Measurements from ENCODE around the gene ADAMTS9. TPM values are rescaled to one million over a fixed set of nuclear protein-coding genes. Genes with fewer than 3 reads are reported as not detected.

ADAMTS9 gene
- total and polyA plus RNA-seq, 5 experiments from 2014 or later: not detected

GRCh38 chr3:64677961-64678716 lies 9.7 kb downstream of the ADAMTS9 start:
- ATAC-seq (no peak), DNase-seq (no peak)
- Mint-ChIP-seq H3K4me1 (no peaks in the 10 kb centered on the region), H3K4me3 (no peak overlapping the region), H3K27ac (no peak overlapping the region), H3K36me3 (no peaks in the 10 kb centered on the region), H3K27me3 (peaks cover 0 to 3% (median 2%) of the 10 kb centered on the region in 5 donors), H3K9me3 (peaks cover 0 to 9% (median 0%) of the 10 kb centered on the region in 9 donors)
- POLR2A ChIA-PET: no interaction called here

- ATAC-seq: no peak
- Mint-ChIP-seq H3K27me3 (no peaks in the 10 kb centered on the region), H3K27ac (no peak overlapping the region), H3K36me3 (no peaks in the 10 kb centered on the region), H3K9me3 (peaks cover 0 to 9% (median 0%) of the 10 kb centered on the region in 9 donors), H3K4me1 (no peaks in the 10 kb centered on the region), H3K4me3 (no peak overlapping the region)
- POLR2A ChIA-PET: no interaction called here
- DNase-seq: no peak
Observed at GRCh38 chr3:64676831-64677230, 11.0 kb downstream of the ADAMTS9 start.

- Mint-ChIP-seq H3K27me3 (no peaks in the 10 kb centered on the region), H3K27ac (no peak overlapping the region), H3K4me1 (no peaks in the 10 kb centered on the region), H3K4me3 (no peak overlapping the region), H3K36me3 (no peaks in the 10 kb centered on the region), H3K9me3 (peaks cover 0 to 9% (median 0%) of the 10 kb centered on the region in 9 donors)
- ATAC-seq (no peak), DNase-seq (no peak)
- POLR2A ChIA-PET: no interaction called here
Observed at GRCh38 chr3:64675687-64676247, 12.0 kb downstream of the ADAMTS9 start.

- POLR2A ChIA-PET: no interaction called here
- H3K27me3 Mint-ChIP-seq: no peaks in the 10 kb centered on the region
- no peak for ATAC-seq
- no peaks in the 10 kb centered on the region for H3K4me1 Mint-ChIP-seq
- peaks cover 0 to 9% (median 0%) of the 10 kb centered on the region in 9 donors for H3K9me3 Mint-ChIP-seq
- no peak overlapping the region for H3K4me3 Mint-ChIP-seq
- H3K27ac Mint-ChIP-seq: no peak overlapping the region
- DNase-seq: no peak
- no peaks in the 10 kb centered on the region for H3K36me3 Mint-ChIP-seq
Observed at GRCh38 chr3:64674591-64675076, 13.2 kb downstream of the ADAMTS9 start.

GRCh38 chr3:64673159-64673715 lies 14.6 kb downstream of the ADAMTS9 start:
- POLR2A ChIA-PET: no interaction called here
- H3K4me1 Mint-ChIP-seq: no peaks in the 10 kb centered on the region
- H3K4me3 Mint-ChIP-seq: no peak overlapping the region
- ATAC-seq (no peak), DNase-seq (no peak)
- H3K27ac Mint-ChIP-seq: no peak overlapping the region
- no peaks in the 10 kb centered on the region for H3K36me3 Mint-ChIP-seq
- H3K9me3 Mint-ChIP-seq: peaks cover 0 to 9% (median 0%) of the 10 kb centered on the region in 9 donors
- H3K27me3 Mint-ChIP-seq: peaks cover 0 to 2% (median 0%) of the 10 kb centered on the region in 5 donors

- POLR2A ChIA-PET: no interaction called here
- no peaks in the 10 kb centered on the region for H3K36me3 Mint-ChIP-seq
Observed at GRCh38 chr3:64668582-64669510, 19.0 kb downstream of the ADAMTS9 start.

GRCh38 chr3:64667887-64668581 lies 19.8 kb downstream of the ADAMTS9 start:
- H3K4me3 Mint-ChIP-seq: no peak overlapping the region
- H3K27ac Mint-ChIP-seq: no peak overlapping the region
- H3K4me1 Mint-ChIP-seq: no peaks in the 10 kb centered on the region
- DNase-seq (no peak), ATAC-seq (no peak)
- H3K36me3 Mint-ChIP-seq: peaks cover 0 to under 1% (median 0%) of the 10 kb centered on the region in 3 donors
- POLR2A ChIA-PET: no interaction called here
- H3K9me3 Mint-ChIP-seq: peaks cover 0 to 8% (median 2%) of the 10 kb centered on the region in 9 donors
- peaks cover 0 to 2% (median 0%) of the 10 kb centered on the region in 5 donors for H3K27me3 Mint-ChIP-seq

More at GRCh38 chr3:64668582-64669510, 19.0 kb downstream of the ADAMTS9 start:
- Mint-ChIP-seq H3K4me1 (no peaks in the 10 kb centered on the region), H3K27me3 (peaks cover 0 to 2% (median 0%) of the 10 kb centered on the region in 5 donors), H3K4me3 (no peak overlapping the region), H3K9me3 (peaks cover 0 to 4% (median 0%) of the 10 kb centered on the region in 9 donors), H3K27ac (no peak overlapping the region)
- DNase-seq (no peak), ATAC-seq (no peak)

- POLR2A ChIA-PET: no interaction called here
- H3K36me3 Mint-ChIP-seq: peaks cover 0 to 8% (median 0%) of the 10 kb centered on the region in 3 donors
Observed at GRCh38 chr3:64667138-64667537, 20.7 kb downstream of the ADAMTS9 start.

GRCh38 chr3:64666171-64666588 lies 21.6 kb downstream of the ADAMTS9 start:
- Mint-ChIP-seq H3K27me3 (peaks cover 0 to 2% (median 0%) of the 10 kb centered on the region in 5 donors), H3K27ac (no peak overlapping the region), H3K4me1 (no peaks in the 10 kb centered on the region), H3K36me3 (peaks cover 0 to 12% (median 0%) of the 10 kb centered on the region in 3 donors), H3K9me3 (peaks cover 3 to 23% (median 12%) of the 10 kb centered on the region in 9 donors), H3K4me3 (no peak overlapping the region)
- POLR2A ChIA-PET: no interaction called here
- ATAC-seq (no peak), DNase-seq (no peak)

More at GRCh38 chr3:64667138-64667537, 20.7 kb downstream of the ADAMTS9 start:
- H3K27me3 Mint-ChIP-seq: peaks cover 0 to 2% (median 0%) of the 10 kb centered on the region in 5 donors
- H3K27ac Mint-ChIP-seq: no peak overlapping the region
- ATAC-seq (no peak), DNase-seq (no peak)
- H3K9me3 Mint-ChIP-seq: peaks cover 0 to 17% (median 8%) of the 10 kb centered on the region in 9 donors
- H3K4me1 Mint-ChIP-seq: no peaks in the 10 kb centered on the region
- no peak overlapping the region for H3K4me3 Mint-ChIP-seq

- Mint-ChIP-seq H3K36me3 (peaks cover 0 to 12% (median 0%) of the 10 kb centered on the region in 3 donors), H3K4me3 (no peak overlapping the region), H3K27ac (no peak overlapping the region), H3K27me3 (peaks cover 0 to 2% (median 0%) of the 10 kb centered on the region in 5 donors), H3K9me3 (peaks cover 3 to 28% (median 12%) of the 10 kb centered on the region in 9 donors), H3K4me1 (no peaks in the 10 kb centered on the region)
- ATAC-seq (no peak), DNase-seq (no peak)
- POLR2A ChIA-PET: no interaction called here
Observed at GRCh38 chr3:64664397-64664796, 23.4 kb downstream of the ADAMTS9 start.

GRCh38 chr3:64659617-64659978 lies 28.2 kb downstream of the ADAMTS9 start:
- Mint-ChIP-seq H3K4me1 (no peaks in the 10 kb centered on the region), H3K27me3 (no peaks in the 10 kb centered on the region), H3K4me3 (no peak overlapping the region), H3K36me3 (peaks cover 0 to 12% (median 0%) of the 10 kb centered on the region in 3 donors), H3K9me3 (peaks cover 3 to 28% (median 12%) of the 10 kb centered on the region in 9 donors), H3K27ac (no peak overlapping the region)
- ATAC-seq (no peak), DNase-seq (no peak)
- POLR2A ChIA-PET: no interaction called here

GRCh38 chr3:64658001-64658400 lies 29.8 kb downstream of the ADAMTS9 start:
- Mint-ChIP-seq H3K27me3 (no peaks in the 10 kb centered on the region), H3K36me3 (peaks cover 0 to 11% (median 0%) of the 10 kb centered on the region in 3 donors), H3K27ac (no peak overlapping the region), H3K4me3 (no peak overlapping the region), H3K9me3 (peaks cover 3 to 20% (median 10%) of the 10 kb centered on the region in 9 donors), H3K4me1 (no peaks in the 10 kb centered on the region)
- DNase-seq (no peak), ATAC-seq (no peak)
- POLR2A ChIA-PET: no interaction called here

All from naive thymus-derived CD8-positive, alpha-beta T cell (primary cell).